Stimulated activated CD8-positive, alpha-beta memory T cell treated with anti-CD3 and anti-CD28 coated beads, Interleukin-4, amount 100 ng/mL, for 48 hours (primary cell): ENCODE results near the gene HLA-E.
"Not testable (repeated sequence)": the region's sequence is repeated elsewhere in the genome, so short reads cannot be mapped to it uniquely, and the experiment has no call there.

Source experiments
- DNase-seq: peaks from one replicate; pipeline ENCODE4 v3.0.0-alpha.2; 2020

The HLA-E gene

GRCh38 chr6:30481211-30481964 lies 7.9 kb upstream of the HLA-E start:
- DNase-seq = no peak

- DNase-seq = peak; percentile 87
Observed at GRCh38 chr6:30481965-30482644, 7.2 kb upstream of the HLA-E start.

- DNase-seq = no peak
Observed at GRCh38 chr6:30483677-30484279, 5.5 kb upstream of the HLA-E start.

- no peak for DNase-seq
Observed at GRCh38 chr6:30485236-30485635, 4.1 kb upstream of the HLA-E start.

- DNase-seq = no peak
Observed at GRCh38 chr6:30487926-30488325, 1.4 kb upstream of the HLA-E start.

- not testable (repeated sequence) for DNase-seq
Observed at GRCh38 chr6:30488697-30489080, 620 bp upstream of the HLA-E start.

GRCh38 chr6:30490026-30490876 lies 942 bp downstream of the HLA-E start:
- peak; percentile 88 for DNase-seq

- not testable (repeated sequence) for DNase-seq
Observed at GRCh38 chr6:30491291-30491953, 2.1 kb downstream of the HLA-E start.

- DNase-seq = no peak
Observed at GRCh38 chr6:30491991-30492952, 3.0 kb downstream of the HLA-E start.

GRCh38 chr6:30493643-30494250 lies 4.4 kb downstream of the HLA-E start:
- DNase-seq = peak; percentile 71

GRCh38 chr6:30494291-30494861 lies 5.1 kb downstream of the HLA-E start:
- DNase-seq = no peak

GRCh38 chr6:30495060-30495459 lies 5.8 kb downstream of the HLA-E start:
- peak; percentile 24 for DNase-seq

- DNase-seq = peak; percentile 24
Observed at GRCh38 chr6:30495993-30496392, 6.7 kb downstream of the HLA-E start.

GRCh38 chr6:30497261-30497599 lies 7.9 kb downstream of the HLA-E start:
- DNase-seq = not testable (repeated sequence)

GRCh38 chr6:30497714-30498113 lies 8.4 kb downstream of the HLA-E start:
- peak; percentile 23 for DNase-seq

GRCh38 chr6:30498705-30499104 lies 9.4 kb downstream of the HLA-E start:
- DNase-seq = not testable (repeated sequence)

- DNase-seq = no peak
Observed at GRCh38 chr6:30500421-30501355, 11.4 kb downstream of the HLA-E start.

- DNase-seq = no peak
Observed at GRCh38 chr6:30507849-30508827, 18.8 kb downstream of the HLA-E start.
